Measurements from ENCODE around the gene PPP2R2C.

Gene PPP2R2C

DNA sequence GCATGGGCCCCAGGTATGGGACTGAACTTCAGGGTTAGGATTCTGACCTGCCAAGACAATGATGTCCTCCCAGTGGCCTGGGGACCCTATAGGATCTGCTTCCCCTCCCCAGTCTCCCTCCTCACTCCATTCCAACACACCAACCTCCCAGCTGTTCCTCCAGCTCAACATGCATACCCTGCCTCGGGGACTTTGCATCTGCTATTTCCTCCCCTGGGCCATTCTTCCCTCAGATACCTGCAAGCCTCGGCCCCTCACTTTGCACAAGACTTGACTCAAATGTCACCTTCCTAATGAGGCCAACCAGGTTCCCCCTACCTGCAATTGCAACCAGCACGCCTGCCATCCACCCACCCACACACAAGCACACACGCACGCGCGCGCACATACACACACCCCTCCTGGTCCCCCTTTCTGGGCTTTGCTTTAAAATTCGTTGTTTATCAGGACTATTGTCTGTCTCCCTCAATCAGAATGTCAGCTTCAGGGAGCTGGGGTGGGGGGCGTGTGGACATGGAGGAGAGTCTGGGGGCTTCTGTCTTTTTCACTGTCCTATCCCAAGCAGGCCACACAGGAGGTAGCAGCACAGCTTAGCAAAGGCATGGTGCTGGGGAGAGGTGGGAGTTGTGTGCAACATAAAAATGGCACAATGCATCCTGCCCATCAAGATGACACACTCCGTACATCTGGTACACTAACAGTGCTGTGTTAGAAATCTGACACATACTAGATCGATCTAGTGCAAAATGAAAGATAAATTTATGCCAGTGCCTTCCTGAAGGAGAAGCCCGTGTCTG is 20.6 kb upstream of the PPP2R2C start:
- no peaks in the 10 kb centered on the region for H3K27me3 ChIP-seq (ENCODE audit: control insufficient read depth, insufficient read depth, low read length)
- no peaks in the 10 kb centered on the region for H3K36me3 ChIP-seq (ENCODE audit: control insufficient read depth, low read depth, low read length)
- no peaks in the 10 kb centered on the region for H3K9me3 ChIP-seq (ENCODE audit: control insufficient read depth, low read depth, low read length)
- H3K9ac ChIP-seq (ENCODE audit: low read length): no peak overlapping the region
- H3K27ac ChIP-seq (ENCODE audit: low read length): no peak overlapping the region
- H3K4me3 ChIP-seq (ENCODE audit: low read length): no peak overlapping the region
- no peaks in the 10 kb centered on the region for H3K4me1 ChIP-seq (ENCODE audit: control insufficient read depth, low read depth, low read length)

DNA sequence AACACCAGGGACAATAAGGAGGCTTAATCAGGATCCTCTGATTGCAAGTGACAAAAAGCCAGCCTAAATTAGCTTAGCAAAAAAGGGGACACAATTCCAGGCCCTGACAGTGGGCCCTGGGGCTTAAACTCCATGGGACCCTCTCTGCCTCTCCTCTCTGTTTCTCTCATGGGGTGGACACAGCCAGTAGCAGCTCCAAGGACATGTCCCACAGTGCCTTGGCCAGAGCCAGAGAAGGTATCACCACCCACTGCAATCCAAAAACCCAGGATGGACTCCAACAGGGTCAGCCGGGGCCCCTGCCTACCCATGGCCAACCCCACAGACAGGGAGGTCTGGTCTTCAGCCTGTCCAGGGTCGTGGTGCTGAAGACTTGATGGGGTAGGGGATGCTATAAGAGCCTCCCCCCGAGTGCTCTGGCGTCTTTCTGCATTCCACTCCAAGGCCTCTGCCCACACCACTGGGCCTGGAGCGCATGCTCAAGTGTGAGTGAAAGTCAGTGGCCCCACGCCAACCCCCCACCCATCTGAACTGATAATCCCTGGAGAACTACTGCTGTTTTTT is 19.7 kb upstream of the PPP2R2C start:
- Histone ChIP-seq H3K9me3 (ENCODE audit: control insufficient read depth, low read depth, low read length) (no peaks in the 10 kb centered on the region), H3K4me1 (ENCODE audit: control insufficient read depth, low read depth, low read length) (no peaks in the 10 kb centered on the region), H3K27ac (ENCODE audit: low read length) (no peak overlapping the region), H3K27me3 (ENCODE audit: control insufficient read depth, insufficient read depth, low read length) (no peaks in the 10 kb centered on the region), H3K36me3 (ENCODE audit: control insufficient read depth, low read depth, low read length) (no peaks in the 10 kb centered on the region), H3K9ac (ENCODE audit: low read length) (no peak overlapping the region), H3K4me3 (ENCODE audit: low read length) (no peak overlapping the region)

DNA sequence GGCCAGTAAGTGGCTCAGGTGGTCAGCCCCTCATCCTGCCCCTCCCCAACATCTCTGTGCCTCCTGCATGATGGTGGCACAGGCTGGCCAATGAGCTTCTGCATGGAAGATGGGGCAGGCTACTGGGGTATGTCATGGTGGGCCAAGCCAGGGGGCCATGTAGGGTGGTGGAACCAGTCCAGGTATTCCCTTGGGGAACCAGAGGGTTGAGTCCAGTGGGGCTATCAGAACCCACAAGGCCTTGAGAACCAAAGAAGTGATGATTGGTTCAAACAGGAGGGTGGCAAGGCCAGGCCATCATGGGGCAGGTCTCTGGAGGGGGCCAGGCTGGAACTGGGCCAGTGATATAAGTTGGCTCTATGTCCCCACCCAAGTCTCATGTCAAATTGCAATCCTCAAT is 18.8 kb upstream of the PPP2R2C start:
- H3K4me1 ChIP-seq (ENCODE audit: control insufficient read depth, low read depth, low read length): no peaks in the 10 kb centered on the region
- H3K9ac ChIP-seq (ENCODE audit: low read length): no peak overlapping the region
- H3K4me3 ChIP-seq (ENCODE audit: low read length): no peak overlapping the region
- H3K27ac ChIP-seq (ENCODE audit: low read length): no peak overlapping the region
- no peaks in the 10 kb centered on the region for H3K36me3 ChIP-seq (ENCODE audit: control insufficient read depth, low read depth, low read length)
- no peaks in the 10 kb centered on the region for H3K27me3 ChIP-seq (ENCODE audit: control insufficient read depth, insufficient read depth, low read length)
- no peaks in the 10 kb centered on the region for H3K9me3 ChIP-seq (ENCODE audit: control insufficient read depth, low read depth, low read length)

DNA sequence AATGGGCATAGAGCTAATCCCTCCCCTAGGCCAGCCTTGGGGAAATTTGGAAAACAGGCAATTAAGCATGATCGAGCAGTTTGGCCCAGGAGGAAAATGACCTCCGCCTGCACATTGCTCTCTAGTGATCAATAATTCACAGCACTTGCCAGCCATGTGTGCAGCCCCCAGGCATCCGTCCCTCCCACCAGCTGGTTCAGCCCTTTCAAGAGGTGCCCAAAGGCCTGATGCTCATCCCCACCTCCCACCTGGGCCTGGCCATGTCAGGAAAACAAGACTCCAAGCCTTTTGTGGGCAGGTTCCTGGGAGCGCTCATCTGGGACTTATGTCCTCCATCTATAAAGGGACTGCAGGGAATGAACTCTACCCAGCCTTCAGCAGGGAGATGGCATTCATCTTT is 17.5 kb upstream of the PPP2R2C start:
- Histone ChIP-seq H3K9me3 (ENCODE audit: control insufficient read depth, low read depth, low read length) (no peaks in the 10 kb centered on the region), H3K4me1 (ENCODE audit: control insufficient read depth, low read depth, low read length) (no peaks in the 10 kb centered on the region), H3K27ac (ENCODE audit: low read length) (no peak overlapping the region), H3K36me3 (ENCODE audit: control insufficient read depth, low read depth, low read length) (no peaks in the 10 kb centered on the region), H3K9ac (ENCODE audit: low read length) (no peak overlapping the region), H3K27me3 (ENCODE audit: control insufficient read depth, insufficient read depth, low read length) (no peaks in the 10 kb centered on the region), H3K4me3 (ENCODE audit: low read length) (no peak overlapping the region)

DNA sequence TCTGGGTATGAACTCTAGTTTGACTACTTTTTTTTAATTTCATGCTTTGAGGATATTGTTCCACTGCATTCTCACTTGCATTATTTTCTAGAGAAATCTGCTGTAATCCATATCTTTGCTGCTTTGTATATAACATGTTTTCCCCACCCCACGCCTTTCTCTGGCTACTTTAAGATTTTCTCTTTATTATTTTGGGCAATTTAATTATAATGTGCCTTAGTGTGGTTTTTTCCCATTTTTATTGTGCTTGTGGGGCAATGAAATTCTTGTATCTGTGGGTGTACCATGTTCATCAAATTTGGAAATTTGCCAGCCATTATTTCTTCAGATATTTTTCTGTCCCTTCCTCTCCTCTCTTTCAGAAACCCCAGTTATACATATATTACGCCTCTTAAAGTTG is 15.1 kb upstream of the PPP2R2C start:
- Histone ChIP-seq H3K27ac (ENCODE audit: low read length) (no peak overlapping the region), H3K4me1 (ENCODE audit: control insufficient read depth, low read depth, low read length) (no peaks in the 10 kb centered on the region), H3K9me3 (ENCODE audit: control insufficient read depth, low read depth, low read length) (no peaks in the 10 kb centered on the region), H3K36me3 (ENCODE audit: control insufficient read depth, low read depth, low read length) (no peaks in the 10 kb centered on the region), H3K27me3 (ENCODE audit: control insufficient read depth, insufficient read depth, low read length) (no peaks in the 10 kb centered on the region), H3K9ac (ENCODE audit: low read length) (no peak overlapping the region), H3K4me3 (ENCODE audit: low read length) (no peak overlapping the region)

DNA sequence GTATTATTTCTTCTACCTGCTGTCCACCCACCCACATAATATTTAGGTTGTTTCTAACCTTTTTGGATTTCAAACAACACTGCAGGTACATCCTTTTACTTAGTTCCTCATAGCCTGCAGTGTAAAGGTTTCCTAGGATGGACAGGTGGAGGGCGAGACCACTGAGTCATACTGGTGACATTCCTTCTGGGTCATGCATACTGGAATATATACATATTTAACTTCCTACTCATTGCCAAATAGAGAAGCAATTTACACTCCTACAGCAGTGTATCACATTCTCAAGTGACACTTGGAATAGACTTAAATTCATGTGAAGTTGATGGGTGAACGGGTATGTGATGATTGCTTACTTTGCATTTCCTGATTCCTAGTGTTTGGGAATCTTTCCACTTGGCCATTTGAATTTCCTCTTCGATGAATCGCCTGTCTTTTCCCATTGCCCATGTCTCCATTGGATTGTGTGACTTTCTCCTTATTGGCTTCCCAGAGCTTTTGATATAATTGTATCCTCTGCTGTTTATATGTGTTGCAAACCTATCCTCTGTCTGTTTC is 8.2 kb upstream of the PPP2R2C start:
- no peaks in the 10 kb centered on the region for H3K9me3 ChIP-seq (ENCODE audit: control insufficient read depth, low read depth, low read length)
- H3K9ac ChIP-seq (ENCODE audit: low read length): no peak overlapping the region
- H3K4me1 ChIP-seq (ENCODE audit: control insufficient read depth, low read depth, low read length): no peaks in the 10 kb centered on the region
- no peak overlapping the region for H3K27ac ChIP-seq (ENCODE audit: low read length)
- no peak overlapping the region for H3K4me3 ChIP-seq (ENCODE audit: low read length)
- H3K27me3 ChIP-seq (ENCODE audit: control insufficient read depth, insufficient read depth, low read length): no peaks in the 10 kb centered on the region
- no peaks in the 10 kb centered on the region for H3K36me3 ChIP-seq (ENCODE audit: control insufficient read depth, low read depth, low read length)

DNA sequence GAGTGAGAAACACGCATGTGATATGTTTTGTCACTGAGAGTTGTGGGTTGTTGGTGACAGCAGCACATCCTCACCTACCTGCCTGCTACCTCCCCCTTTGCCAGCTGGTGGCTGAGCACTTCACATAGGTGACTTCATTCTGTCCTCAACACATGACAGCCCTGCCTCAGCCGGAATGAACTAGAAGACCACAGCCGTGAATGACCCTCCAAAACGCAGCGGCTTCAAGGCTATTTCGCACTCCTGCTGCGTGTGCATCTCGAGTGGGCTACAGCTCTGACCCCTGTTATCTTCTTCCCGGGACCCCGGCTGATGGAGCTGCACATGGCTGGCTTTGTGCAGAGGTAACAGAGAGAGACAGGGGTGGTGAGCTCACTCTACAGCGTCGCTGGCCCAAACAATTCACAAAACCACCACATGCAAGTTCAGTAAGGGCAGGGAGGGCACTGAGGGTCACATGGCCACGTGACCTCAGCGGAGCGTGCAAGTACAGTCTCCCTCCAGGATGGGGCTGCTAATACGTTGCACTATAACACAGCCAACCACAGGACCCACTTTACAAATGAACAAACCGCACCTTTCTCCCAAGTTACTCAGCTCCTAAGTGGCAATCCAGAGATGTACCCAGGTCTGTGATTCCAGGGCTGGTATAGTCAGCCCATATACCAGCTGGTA is 6.3 kb upstream of the PPP2R2C start:
- Histone ChIP-seq H3K4me1 (ENCODE audit: control insufficient read depth, low read depth, low read length) (no peaks in the 10 kb centered on the region), H3K9me3 (ENCODE audit: control insufficient read depth, low read depth, low read length) (no peaks in the 10 kb centered on the region), H3K27me3 (ENCODE audit: control insufficient read depth, insufficient read depth, low read length) (peaks cover 5% of the 10 kb centered on the region), H3K27ac (ENCODE audit: low read length) (no peak overlapping the region), H3K36me3 (ENCODE audit: control insufficient read depth, low read depth, low read length) (no peaks in the 10 kb centered on the region), H3K9ac (ENCODE audit: low read length) (no peak overlapping the region), H3K4me3 (ENCODE audit: low read length) (no peak overlapping the region)

DNA sequence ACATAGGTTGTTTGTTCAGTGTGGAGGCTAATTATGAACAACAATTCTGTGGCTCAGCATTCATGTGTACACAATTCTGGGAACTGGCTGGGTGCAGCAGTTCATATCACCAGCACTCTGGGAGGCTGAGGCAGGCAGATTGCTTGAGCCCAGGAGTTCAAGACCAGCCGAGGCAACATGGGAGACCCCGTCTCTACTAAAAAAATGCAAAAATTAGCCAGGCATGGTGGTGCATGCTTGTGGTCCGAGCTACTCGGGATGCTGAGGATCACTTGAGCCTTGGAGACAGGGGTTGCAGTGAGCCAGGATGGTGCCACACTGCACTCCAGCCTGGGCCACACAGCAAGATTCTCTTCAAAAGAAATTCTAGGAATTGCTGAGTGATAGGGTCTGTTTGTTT is 4.5 kb upstream of the PPP2R2C start:
- Histone ChIP-seq H3K9me3 (ENCODE audit: control insufficient read depth, low read depth, low read length) (no peaks in the 10 kb centered on the region), H3K9ac (ENCODE audit: low read length) (no peak overlapping the region), H3K27me3 (ENCODE audit: control insufficient read depth, insufficient read depth, low read length) (peaks cover 16% of the 10 kb centered on the region), H3K4me3 (ENCODE audit: low read length) (no peak overlapping the region), H3K4me1 (ENCODE audit: control insufficient read depth, low read depth, low read length) (no peaks in the 10 kb centered on the region), H3K27ac (ENCODE audit: low read length) (no peak overlapping the region), H3K36me3 (ENCODE audit: control insufficient read depth, low read depth, low read length) (no peaks in the 10 kb centered on the region)

DNA sequence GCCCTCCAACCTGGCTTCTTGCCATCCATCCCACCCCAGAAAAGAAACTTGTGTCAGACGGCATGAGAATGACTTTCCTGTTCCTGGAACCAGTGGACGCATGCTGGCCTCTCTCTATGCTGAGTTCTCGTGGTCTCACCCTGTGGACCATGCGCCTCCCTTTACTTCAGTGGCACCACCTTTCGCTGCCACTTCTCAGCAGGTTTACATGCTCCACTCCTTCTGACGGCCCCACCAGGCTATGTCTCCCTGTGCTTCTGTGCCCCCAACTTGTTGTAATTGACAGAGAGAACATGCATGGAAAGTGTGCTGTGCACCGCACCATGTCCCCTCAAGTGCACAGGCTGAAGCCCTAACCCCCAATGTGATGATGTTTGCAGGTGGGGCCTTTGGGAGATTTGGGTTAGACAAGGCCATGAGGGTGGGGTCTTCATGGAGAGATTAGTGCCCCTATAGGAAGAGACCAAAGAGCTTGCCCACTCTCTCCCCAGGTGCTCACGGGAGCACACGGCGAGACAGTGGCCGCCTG is 3.1 kb upstream of the PPP2R2C start:
- H3K4me1 ChIP-seq (ENCODE audit: control insufficient read depth, low read depth, low read length): no peaks in the 10 kb centered on the region
- no peak overlapping the region for H3K4me3 ChIP-seq (ENCODE audit: low read length)
- H3K9me3 ChIP-seq (ENCODE audit: control insufficient read depth, low read depth, low read length): no peaks in the 10 kb centered on the region
- H3K27me3 ChIP-seq (ENCODE audit: control insufficient read depth, insufficient read depth, low read length): peaks cover 29% of the 10 kb centered on the region
- no peak overlapping the region for H3K27ac ChIP-seq (ENCODE audit: low read length)
- H3K9ac ChIP-seq (ENCODE audit: low read length): no peak overlapping the region
- no peaks in the 10 kb centered on the region for H3K36me3 ChIP-seq (ENCODE audit: control insufficient read depth, low read depth, low read length)

DNA sequence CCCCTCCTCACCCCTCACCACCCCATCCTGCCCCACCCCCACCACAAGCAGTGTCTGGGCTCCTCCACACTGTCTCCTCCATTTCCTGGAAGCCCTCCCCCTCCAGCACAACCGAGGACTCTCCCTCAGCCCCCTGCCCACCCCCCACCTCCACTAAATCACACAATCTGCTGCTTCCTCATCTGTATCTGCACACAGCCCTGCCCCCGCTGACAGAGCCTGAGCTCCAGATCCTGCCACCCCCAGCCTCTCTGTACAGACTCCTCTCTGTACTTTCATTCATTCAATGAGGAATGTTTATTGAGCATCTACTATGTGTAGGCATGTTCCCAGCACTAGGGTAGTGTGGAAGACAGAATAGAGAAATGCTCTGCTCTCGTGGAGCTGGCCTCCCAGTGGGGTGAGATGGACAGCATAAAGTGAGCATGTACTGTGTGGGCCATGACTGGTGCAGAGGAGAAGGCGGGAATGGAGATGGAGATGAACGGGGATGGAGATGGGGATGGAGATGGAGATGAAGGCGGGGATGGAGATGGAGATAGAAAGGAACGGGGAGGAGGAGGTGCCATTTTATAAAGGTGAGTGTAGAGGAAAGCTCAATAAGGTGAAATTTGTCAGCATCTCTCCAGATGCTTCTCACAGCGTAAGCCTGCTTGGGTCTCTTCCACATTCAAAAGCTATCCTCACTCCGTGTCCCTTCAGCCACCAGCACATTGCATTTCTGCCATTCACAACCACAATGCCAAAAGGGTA is 2.5 kb upstream of the PPP2R2C start:
- Histone ChIP-seq H3K27ac (ENCODE audit: low read length) (no peak overlapping the region), H3K27me3 (ENCODE audit: control insufficient read depth, insufficient read depth, low read length) (peaks cover 36% of the 10 kb centered on the region), H3K36me3 (ENCODE audit: control insufficient read depth, low read depth, low read length) (no peaks in the 10 kb centered on the region), H3K9ac (ENCODE audit: low read length) (no peak overlapping the region), H3K9me3 (ENCODE audit: control insufficient read depth, low read depth, low read length) (no peaks in the 10 kb centered on the region), H3K4me3 (ENCODE audit: low read length) (no peak overlapping the region), H3K4me1 (ENCODE audit: control insufficient read depth, low read depth, low read length) (no peaks in the 10 kb centered on the region)

DNA sequence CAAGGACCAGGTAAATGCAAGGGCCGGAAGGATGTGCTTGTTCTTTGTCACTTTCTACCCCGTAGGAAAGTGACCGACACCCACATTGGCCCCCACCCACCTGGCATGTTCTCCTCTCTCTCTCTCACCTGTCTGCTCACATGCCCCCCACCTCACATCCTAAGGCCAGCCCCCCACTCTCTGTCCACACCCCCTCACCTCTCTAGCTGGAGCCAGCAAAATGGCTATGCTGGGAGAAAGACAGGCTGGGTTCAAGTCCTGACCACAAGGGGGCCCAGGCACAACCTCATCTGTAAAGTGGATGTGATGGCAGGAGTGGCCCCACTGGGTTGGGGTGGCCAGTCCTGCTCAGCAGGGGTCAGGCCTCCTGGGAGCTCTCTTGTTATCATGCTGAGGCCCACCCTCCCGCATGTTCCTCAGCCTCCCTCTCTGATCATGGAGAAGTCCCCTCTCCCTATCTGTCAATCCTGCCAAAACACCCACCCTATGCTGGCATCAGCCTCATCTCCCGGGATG is 1.7 kb upstream of the PPP2R2C start:
- Histone ChIP-seq H3K4me3 (ENCODE audit: low read length) (no peak overlapping the region), H3K9me3 (ENCODE audit: control insufficient read depth, low read depth, low read length) (no peaks in the 10 kb centered on the region), H3K27ac (ENCODE audit: low read length) (no peak overlapping the region), H3K9ac (ENCODE audit: low read length) (no peak overlapping the region), H3K4me1 (ENCODE audit: control insufficient read depth, low read depth, low read length) (no peaks in the 10 kb centered on the region), H3K36me3 (ENCODE audit: control insufficient read depth, low read depth, low read length) (no peaks in the 10 kb centered on the region), H3K27me3 (ENCODE audit: control insufficient read depth, insufficient read depth, low read length) (peaks cover 43% of the 10 kb centered on the region)

Measured in iPS-18a (cell line).